HG03097 (cell line): ENCODE results near the gene NSUN2.
"Not testable (repeated sequence)": the region's sequence is repeated elsewhere in the genome, so short reads cannot be mapped to it uniquely, and the experiment has no call there.

Source experiments
- ATAC-seq: cut with Tn5 transposase; IDR thresholded peaks from one replicate; pipeline ENCODE4 v1.9.1; 2021; ENCODE audit not compliant: unreplicated experiment, low FRiP score

Gene NSUN2

GRCh38 chr5:6645571-6646362 lies 12.9 kb upstream of the NSUN2 start:
- not testable (repeated sequence) for ATAC-seq

DNA sequence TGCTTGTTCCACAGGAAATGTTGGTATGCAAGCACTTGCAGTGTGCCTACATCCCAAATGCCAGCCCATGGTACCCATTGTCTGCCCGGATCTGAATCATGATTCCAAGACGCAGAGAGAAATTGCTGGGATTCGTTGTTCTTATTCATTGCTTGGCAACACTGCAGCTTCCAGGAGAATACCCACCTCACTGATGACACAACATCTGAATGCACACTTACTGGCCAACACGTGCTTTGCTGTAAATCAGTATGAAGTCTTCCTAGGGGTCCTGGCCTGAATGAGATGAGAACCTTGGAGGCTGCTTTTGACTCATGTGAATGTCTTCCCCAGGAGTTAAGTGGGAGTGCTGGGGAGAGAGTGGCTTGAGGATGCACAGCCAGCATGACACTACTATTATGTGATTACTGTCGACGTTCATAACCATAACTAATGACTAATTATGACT lies 12.0 kb upstream of the NSUN2 start:
- no peak for ATAC-seq

DNA sequence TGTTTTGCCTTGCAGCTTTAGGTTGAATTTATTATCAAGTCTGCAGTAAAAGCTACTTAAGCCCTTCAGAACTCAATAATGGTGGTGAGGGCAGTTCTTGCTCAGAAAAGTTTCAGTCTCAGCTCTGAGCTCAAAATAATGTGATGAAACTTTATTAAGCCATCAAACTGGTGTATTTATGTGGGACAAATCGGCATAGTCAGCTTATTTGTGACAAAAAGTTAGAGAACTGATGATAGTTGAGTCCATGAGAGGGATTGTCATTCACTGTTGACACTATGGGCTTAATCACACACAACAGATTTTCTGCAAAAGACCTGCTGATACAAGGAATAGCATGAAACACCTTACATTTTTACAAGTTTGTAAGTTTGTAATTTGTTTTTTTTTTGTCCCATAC lies 9.8 kb upstream of the NSUN2 start:
- ATAC-seq = no peak

DNA sequence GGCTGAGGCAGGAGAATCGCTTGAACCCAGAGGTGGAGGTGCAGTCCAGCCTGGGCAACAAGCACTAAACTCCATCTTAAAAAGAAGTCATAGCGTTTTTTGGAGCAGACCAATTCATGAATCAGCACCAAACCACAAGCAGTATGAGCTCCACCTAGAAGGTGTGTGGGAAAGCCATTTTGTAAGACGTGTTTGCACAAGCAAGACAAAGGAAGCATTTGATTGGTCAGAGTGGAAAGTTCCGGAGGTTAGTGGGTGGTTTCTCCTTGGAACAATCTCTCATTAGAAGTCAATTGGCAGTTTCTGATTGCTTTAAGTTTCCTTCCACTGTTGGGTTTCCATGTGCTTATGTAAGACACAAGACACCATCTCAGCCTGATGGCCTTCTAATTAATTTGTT lies 5.4 kb upstream of the NSUN2 start:
- no peak for ATAC-seq

DNA sequence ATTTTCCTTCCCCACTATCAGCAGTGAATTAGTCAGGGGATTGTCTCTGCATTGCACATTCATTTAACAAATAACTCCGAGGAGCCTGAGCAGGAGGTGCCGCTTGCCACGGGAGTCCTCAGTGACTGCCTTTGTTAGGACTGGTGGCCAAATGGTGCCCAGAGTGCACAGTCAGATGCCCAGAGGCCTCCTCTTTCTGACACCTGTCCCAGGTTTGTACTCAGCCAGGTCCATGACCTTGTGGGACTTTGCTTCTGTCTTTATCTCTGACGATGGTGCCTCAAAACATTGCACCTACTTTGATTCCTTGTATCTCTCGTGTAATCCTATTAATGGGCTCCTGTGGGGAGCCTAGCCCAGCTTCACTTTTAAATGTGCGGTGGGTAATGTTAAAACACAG lies 4.7 kb upstream of the NSUN2 start:
- ATAC-seq = no peak

GRCh38 chr5:6637022-6637421 lies 4.2 kb upstream of the NSUN2 start:
- ATAC-seq = no peak

DNA sequence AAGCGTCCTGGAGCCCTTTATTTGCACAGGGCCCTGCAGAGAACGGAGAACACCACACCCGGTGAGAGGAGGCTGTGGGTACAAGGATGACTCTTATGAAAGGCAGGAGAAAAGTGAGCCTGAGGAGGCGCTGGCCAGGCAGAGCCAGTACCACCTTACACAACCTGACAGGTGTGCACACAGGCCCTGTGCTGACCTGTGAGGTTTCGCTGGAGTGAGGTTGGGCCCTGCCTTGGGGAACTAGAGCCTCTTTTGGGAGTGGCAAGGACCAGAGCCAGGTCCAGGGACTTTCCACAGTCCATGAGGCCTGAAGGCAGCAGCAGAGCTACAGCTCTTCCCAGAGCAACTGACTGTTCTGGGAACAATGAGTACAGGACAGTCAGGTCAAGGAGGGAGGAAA lies 3.4 kb upstream of the NSUN2 start:
- no peak for ATAC-seq

GRCh38 chr5:6634788-6635430 lies 2.1 kb upstream of the NSUN2 start:
- no peak for ATAC-seq

DNA sequence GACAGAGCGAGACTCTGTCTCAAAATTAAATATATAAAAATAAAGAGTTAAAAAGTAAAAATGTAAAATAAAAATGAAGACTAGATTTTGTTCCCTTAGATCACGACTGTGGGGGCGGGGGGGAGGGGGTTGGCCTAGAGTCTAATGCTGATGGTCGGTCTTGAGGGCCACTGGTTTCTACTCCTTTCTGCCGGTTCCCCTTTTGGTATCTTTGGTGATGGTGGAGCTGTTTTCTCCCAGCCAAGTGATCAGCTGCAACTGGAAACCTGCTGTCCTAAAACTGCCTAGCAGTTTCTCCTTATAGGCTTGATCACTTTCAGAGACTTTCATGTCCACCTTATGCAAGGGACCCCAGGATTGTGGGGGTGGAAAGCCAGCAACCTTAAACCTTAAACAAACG lies 1.5 kb upstream of the NSUN2 start:
- no peak for ATAC-seq

- ATAC-seq = peak; percentile 48
Observed at GRCh38 chr5:6633469-6634245, 813 bp upstream of the NSUN2 start.

DNA sequence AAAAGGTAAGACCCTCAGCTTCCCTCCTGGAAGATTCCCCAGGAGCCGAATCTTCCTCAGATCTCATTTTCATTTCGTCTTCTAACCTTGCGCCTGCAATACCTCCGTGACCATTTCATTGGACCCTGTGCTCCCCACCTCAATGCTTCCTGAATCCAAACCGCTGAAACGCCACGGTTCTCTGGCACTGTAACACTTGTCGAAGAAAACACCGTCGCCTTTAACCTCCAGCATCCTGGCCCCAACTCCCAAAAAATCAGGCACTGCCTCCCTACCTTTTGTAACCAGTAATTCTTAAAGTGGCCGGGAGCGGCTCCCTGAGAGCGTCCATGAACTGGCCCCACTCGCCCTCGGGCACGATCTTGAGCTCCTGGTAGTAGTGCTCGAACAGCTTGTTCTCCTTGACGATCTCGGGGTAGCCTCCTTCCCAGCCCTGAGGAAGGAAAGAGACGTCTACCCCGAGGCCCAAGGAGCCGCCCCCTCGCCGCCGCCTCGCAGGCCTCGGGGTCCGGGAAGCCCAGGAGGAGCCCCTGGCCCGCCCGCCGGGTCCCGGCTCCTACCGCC lies 438 bp downstream of the NSUN2 start:
- peak; percentile 18 for ATAC-seq

- no peak for ATAC-seq
Observed at GRCh38 chr5:6631441-6631840, 1.4 kb downstream of the NSUN2 start.

GRCh38 chr5:6626508-6626907 lies 6.3 kb downstream of the NSUN2 start:
- no peak for ATAC-seq

DNA sequence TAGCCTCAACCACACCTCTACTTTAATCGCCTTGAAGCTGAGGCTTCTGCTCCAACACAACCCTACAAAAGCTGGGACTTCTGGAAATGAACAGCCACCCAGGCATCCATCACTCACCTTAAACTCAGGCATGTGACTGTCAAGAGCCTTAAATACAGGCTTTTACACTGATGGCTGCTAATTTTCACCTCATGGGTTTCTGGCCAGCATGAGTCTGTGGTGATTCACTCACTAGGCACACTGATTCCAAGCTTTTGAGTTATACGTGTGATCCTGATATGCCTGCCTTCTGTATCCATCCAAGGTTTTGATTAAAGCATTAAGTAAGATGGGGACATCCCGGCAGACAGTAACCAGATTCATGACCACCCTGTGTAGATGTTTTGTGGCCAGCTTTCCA lies 8.9 kb downstream of the NSUN2 start:
- ATAC-seq = no peak

DNA sequence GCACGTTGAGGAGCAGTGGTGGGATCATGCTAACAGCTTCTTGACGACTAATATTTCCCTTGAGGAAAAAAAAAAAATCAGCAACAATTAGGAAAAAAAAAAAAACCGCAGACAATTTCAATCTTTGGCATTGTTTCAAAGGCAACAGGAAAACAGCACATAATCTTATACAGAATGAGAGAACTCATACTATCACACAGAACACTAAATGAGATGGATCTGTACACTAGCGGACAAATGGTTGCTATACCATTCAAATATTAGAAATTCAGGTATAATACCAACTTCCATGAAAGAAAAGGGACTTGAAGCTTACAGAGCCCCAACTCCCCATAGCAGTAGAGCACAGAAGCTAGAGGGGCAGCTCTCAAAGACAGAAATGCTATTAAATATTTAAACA lies 9.6 kb downstream of the NSUN2 start:
- no peak for ATAC-seq

DNA sequence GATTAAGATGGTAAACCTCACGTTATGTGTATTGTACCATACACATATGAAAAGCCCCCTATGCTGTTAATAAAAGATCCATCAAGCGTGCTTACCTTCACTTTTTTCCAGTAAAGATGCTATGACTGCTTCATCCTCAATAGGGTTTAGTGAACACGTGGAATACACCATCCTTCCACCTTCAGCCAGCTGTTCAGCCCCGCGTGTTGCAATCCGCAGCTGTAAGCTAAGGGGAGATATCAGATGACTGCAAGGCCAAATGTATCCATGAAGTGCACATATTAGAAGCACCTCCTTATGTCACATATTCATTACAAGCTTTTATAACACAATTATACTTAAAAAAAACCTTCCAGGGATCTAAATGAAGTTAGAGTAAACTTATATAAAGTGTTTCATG lies 16.2 kb downstream of the NSUN2 start:
- no peak for ATAC-seq

GRCh38 chr5:6615034-6615815 lies 17.6 kb downstream of the NSUN2 start:
- ATAC-seq = no peak

DNA sequence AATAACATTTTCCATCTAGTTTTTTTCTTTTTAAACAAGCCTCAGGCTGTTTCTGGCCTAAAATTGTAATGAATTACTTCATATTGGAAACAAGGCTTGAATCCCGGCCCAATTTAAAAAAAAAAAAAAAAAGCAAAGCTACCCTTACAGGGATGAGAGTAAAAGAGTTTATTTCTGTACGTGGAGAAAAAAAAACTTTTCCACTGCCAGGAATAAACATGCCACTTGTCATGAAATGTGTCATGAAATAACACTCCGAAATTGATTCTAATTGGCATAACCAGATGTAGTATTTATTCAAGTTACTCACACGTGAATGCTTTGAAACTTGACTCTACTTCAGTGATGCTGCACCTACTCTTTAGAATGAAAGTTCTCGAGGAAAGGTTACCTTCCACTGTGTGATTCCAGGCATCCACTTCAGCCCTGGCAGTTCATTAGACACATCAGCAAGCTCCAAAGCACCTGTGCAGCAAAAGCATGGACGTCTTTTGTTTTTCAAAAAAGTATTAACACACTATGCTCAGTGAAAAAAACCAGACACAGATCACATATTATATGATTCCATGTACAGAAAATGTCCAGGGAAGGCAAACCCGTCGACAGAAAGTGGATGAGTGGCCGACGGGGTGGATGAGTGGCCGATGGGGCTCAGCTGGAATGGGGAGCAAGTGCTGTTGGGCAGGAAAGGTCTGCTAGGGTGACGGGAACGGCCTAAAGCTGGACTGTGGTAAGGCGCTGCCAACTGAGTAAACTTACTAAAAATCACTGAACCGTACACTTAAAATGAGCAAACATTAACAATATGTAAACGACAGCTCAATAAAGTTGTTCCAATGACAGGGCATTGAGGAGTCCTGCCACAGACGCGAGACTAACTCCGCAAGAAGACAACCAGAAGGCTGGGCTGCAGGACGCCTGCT lies 21.2 kb downstream of the NSUN2 start:
- ATAC-seq = no peak

- ATAC-seq = no peak
Observed at GRCh38 chr5:6608016-6608415, 24.8 kb downstream of the NSUN2 start.
